HG02610 (cell line): ENCODE data around the gene IQSEC1.

Source experiments
- ATAC-seq: cut with Tn5 transposase; IDR thresholded peaks from one replicate; pipeline ENCODE4 v1.9.1; 2021; ENCODE audit warnings: mild to moderate bottlenecking, moderate library complexity; ENCODE audit not compliant: unreplicated experiment

Gene IQSEC1

GRCh38 chr3:12957824-12958792 is 115.1 kb downstream of the IQSEC1 start:
- ATAC-seq = no peak

- ATAC-seq = no peak
These were observed 115.9 kb downstream of the IQSEC1 start for GRCh38 chr3:12957339-12957738.

- no peak for ATAC-seq
These were observed 116.9 kb downstream of the IQSEC1 start for GRCh38 chr3:12956316-12956660.

- ATAC-seq = no peak
These were observed 117.4 kb downstream of the IQSEC1 start for GRCh38 chr3:12955651-12956315.

GRCh38 chr3:12954891-12955650 is 118.2 kb downstream of the IQSEC1 start:
- no peak for ATAC-seq

- no peak for ATAC-seq
These were observed 119.0 kb downstream of the IQSEC1 start for GRCh38 chr3:12954180-12954579.

GRCh38 chr3:12953201-12953995 is 119.8 kb downstream of the IQSEC1 start:
- ATAC-seq = no peak

- ATAC-seq = no peak
These were observed 120.7 kb downstream of the IQSEC1 start for GRCh38 chr3:12952343-12953200.

- peak; percentile 75 for ATAC-seq
These were observed 124.1 kb downstream of the IQSEC1 start for GRCh38 chr3:12948891-12949711.

GRCh38 chr3:12948371-12948770 is 124.9 kb downstream of the IQSEC1 start:
- no peak for ATAC-seq

- ATAC-seq = no peak
These were observed 125.5 kb downstream of the IQSEC1 start for GRCh38 chr3:12947504-12948369.

- no peak for ATAC-seq
These were observed 126.4 kb downstream of the IQSEC1 start for GRCh38 chr3:12946649-12947316.

GRCh38 chr3:12946251-12946648 is 127.0 kb downstream of the IQSEC1 start:
- ATAC-seq = no peak

GRCh38 chr3:12944849-12945248 is 128.4 kb downstream of the IQSEC1 start:
- ATAC-seq = no peak

GRCh38 chr3:12944413-12944812 is 128.8 kb downstream of the IQSEC1 start:
- ATAC-seq = no peak

- ATAC-seq = no peak
These were observed 129.9 kb downstream of the IQSEC1 start for GRCh38 chr3:12943124-12944021.
